ENCODE measurements around the gene B3GALT2. TPM values are rescaled to one million over a fixed set of nuclear protein-coding genes. Genes with fewer than 3 reads are reported as not detected.

The B3GALT2 gene
- total and polyA plus RNA-seq, 2 of the 8 experiments (the other 6 are each of a cell fraction or from before 2014, with no cell fraction given): not detected

- no peaks in the 10 kb centered on the region for H4K20me1 ChIP-seq (replicated peaks in 1 of 2; ENCODE audit: control insufficient read depth in 1 of 2, insufficient read depth in 2 of 2, low read length in 2 of 2)
- H4K8ac ChIP-seq (ENCODE audit: extremely low read depth, insufficient read depth, low read length): no peak overlapping the region
- H2AFZ ChIP-seq (ENCODE audit: low read length): no peak overlapping the region
- H2BK15ac ChIP-seq (ENCODE audit: low read length): no peak overlapping the region
- H2BK12ac ChIP-seq (ENCODE audit: low read depth, low read length): no peak overlapping the region
- POLR2A ChIA-PET (ENCODE audit: partially characterized antibody): no interaction called here
- H3K9me3 ChIP-seq (ENCODE audit: insufficient read depth in 2 of 2, low read depth in 1 of 2, low read length in 1 of 2): no peaks in the 10 kb centered on the region
- no peaks in the 10 kb centered on the region for H3K23me2 ChIP-seq (ENCODE audit: low read depth, low read length)
- no peak overlapping the region for H2BK120ac ChIP-seq (replicated peaks; ENCODE audit: low read depth, low read length)
- WGBS, 2 experiments (ENCODE audit: extremely low coverage in 1 of 2, insufficient coverage in 1 of 2, insufficient read length in 1 of 2, insufficient replicate concordance in 2 of 2, low coverage in 1 of 2, low lambda C conversion rate in 2 of 2, missing lambda C conversion rate in 1 of 2): 100% methylated on average over 1 of the region's 1 CpG; no CpG with 5 or more reads in 1 of the 2 experiments
- no peak overlapping the region for H3K4me3 ChIP-seq (ENCODE audit: extremely low read depth in 1 of 4, insufficient read depth in 2 of 4, low read depth in 3 of 4, low read length in 4 of 4)
- H3K27me3 ChIP-seq (replicated peaks in 1 of 4; ENCODE audit: control insufficient read depth in 3 of 4, extremely low read depth in 1 of 4, insufficient read depth in 3 of 4, low read length in 3 of 4): no peaks in the 10 kb centered on the region
- no peaks in the 10 kb centered on the region for H3K79me2 ChIP-seq (ENCODE audit: control insufficient read depth in 1 of 2, insufficient read depth in 2 of 2, low read length in 2 of 2)
- H3K23ac ChIP-seq (ENCODE audit: insufficient read length): no peak overlapping the region
- H3K9ac ChIP-seq (replicated peaks in 1 of 4; ENCODE audit: extremely low read depth in 1 of 4, low read depth in 3 of 4, low read length in 3 of 4): no peak overlapping the region
- FAIRE-seq: no peak
- no peak overlapping the region for H2BK20ac ChIP-seq (ENCODE audit: low read length)
- no peak overlapping the region for H2BK5ac ChIP-seq (ENCODE audit: low read depth, low read length)
- no peak overlapping the region for H3K14ac ChIP-seq (ENCODE audit: insufficient read length)
- no peak overlapping the region for H3K4me2 ChIP-seq (ENCODE audit: insufficient read depth in 1 of 2, low read depth in 2 of 2, low read length in 2 of 2)
- no peak overlapping the region for H2AK5ac ChIP-seq (ENCODE audit: low read depth, low read length)
- peaks cover 0 to 10% (median 1%) of the 10 kb centered on the region in 4 experiments; a peak in 4 of 8 replicates for H3K36me3 ChIP-seq (ENCODE audit: control insufficient read depth in 2 of 4, insufficient read depth in 4 of 4, low read length in 3 of 4)
- TF ChIP-seq YY1 (IDR thresholded peaks at IDR 0.05; ENCODE audit: low read depth, low read length) (no peak), JUND (IDR thresholded peaks at IDR 0.05; ENCODE audit: low read length) (no peak), NANOG (IDR thresholded peaks at IDR 0.05; ENCODE audit: insufficient read depth, low read depth, low read length, poor library complexity, severe bottlenecking) (no peak), POU5F1 (IDR thresholded peaks at IDR 0.05; ENCODE audit: low read depth, low read length) (no peak), CREB1 (IDR thresholded peaks at IDR 0.05) (no peak), SP2 (IDR thresholded peaks at IDR 0.05; ENCODE audit: low read length) (no peak), EZH2 (IDR thresholded peaks at IDR 0.05; ENCODE audit: low read depth, low read length, severe bottlenecking) (no peak), SIN3A (conservative IDR thresholded peaks at IDR 0.05 in 1 of 2, IDR thresholded peaks at IDR 0.05 in 1 of 2; ENCODE audit: low read depth in 1 of 2, low read length in 2 of 2) (no peak), CBX8 (IDR thresholded peaks at IDR 0.05; ENCODE audit: borderline replicate concordance, low read depth, low read length) (no peak), MAFK (IDR thresholded peaks at IDR 0.05; ENCODE audit: low read depth, low read length) (no peak), SIRT6 (IDR thresholded peaks at IDR 0.05; ENCODE audit: low read length) (no peak), GABPA (IDR thresholded peaks at IDR 0.05; ENCODE audit: borderline replicate concordance, insufficient read depth, low read length) (no peak), NRF1 (IDR thresholded peaks at IDR 0.05; ENCODE audit: low read depth, low read length) (no peak)
- peaks cover 0 to 4% (median under 1%) of the 10 kb centered on the region in 4 experiments; a peak in 2 of 7 replicates for H3K4me1 ChIP-seq (replicated peaks in 1 of 4; ENCODE audit: control insufficient read depth in 3 of 4, insufficient read depth in 4 of 4, low read length in 3 of 4)
- H3K18ac ChIP-seq (ENCODE audit: extremely low read depth, low read length): no peak overlapping the region
- H4K91ac ChIP-seq (replicated peaks; ENCODE audit: insufficient read length, low read length): no peak overlapping the region
- no peak for DNase-seq (ENCODE audit: low read depth in 1 of 2, low spot score in 2 of 2)
- no peak overlapping the region for H3K4ac ChIP-seq (replicated peaks; ENCODE audit: insufficient read length, low read depth, low read length)
- no peak overlapping the region for H4K5ac ChIP-seq (ENCODE audit: insufficient read length, low read depth, low read length)
- H3K79me1 ChIP-seq (ENCODE audit: low read depth, low read length): no peaks in the 10 kb centered on the region; the same call in 1 of the 2 replicates
- no peak overlapping the region for H3K56ac ChIP-seq (replicated peaks; ENCODE audit: insufficient read length, low read depth, low read length)
- CTCF ChIA-PET (ENCODE audit: partially characterized antibody): no interaction called here
- H3K27ac ChIP-seq (ENCODE audit: low read depth, low read length): no peak overlapping the region
Measured at GRCh38 chr1:193211539-193211938, 25.1 kb upstream of the B3GALT2 start.
